GM12878 (cell line): Measurements from ENCODE around the gene CLASP1. TPM values are rescaled to one million over a fixed set of nuclear protein-coding genes. Genes with fewer than 3 reads are reported as not detected.

Experiments
- ATAC-seq: fragments of 200-7000 bp; cut with Tn5 transposase; 3 replicates; pipeline ENCODE4 v1.9.1; 2020; ENCODE audit warnings: mild to moderate bottlenecking, moderate library complexity
- BruUV-seq: library from RNA; stranded (reverse); fragments of 400-500 nt; replicated peaks from 2 replicates; lab custom pipeline; 2021; lab: Mats Ljungman, UMichigan
- CTCF ChIA-PET: fragments of 300-600 bp; sonication (Branson Sonifier 250); formaldehyde crosslinking; extraction: SDS; loops from one replicate; lab custom pipeline; 2021; ENCODE audit warnings: inconsistent platforms; lab: Yijun Ruan, JAX
- POLR2A ChIA-PET: fragments of 350-600 bp; formaldehyde crosslinking; extraction: SDS; loops from one replicate; lab custom pipeline; 2021; ENCODE audit warnings: inconsistent platforms; lab: Charles Lee
- RAD21 ChIA-PET: fragments of 300-600 bp; sonication (Branson Sonifier 250); formaldehyde crosslinking; loops from one replicate; lab custom pipeline; 2023; ENCODE audit warnings: antibody characterized with exemption; ENCODE audit not compliant: unreplicated experiment; lab: Charles Lee
- SMC1A ChIA-PET: fragments of 300-600 bp; sonication (Branson Sonifier 250); formaldehyde crosslinking; loops from one replicate; lab custom pipeline; 2023; ENCODE audit not compliant: unreplicated experiment, uncharacterized antibody; lab: Charles Lee
- DNase-seq: peaks from one replicate; pipeline ENCODE4 v3.0.0-alpha.2; 2011; ENCODE audit warnings: low read depth, low spot score
- FAIRE-seq: peaks from 3 replicates; lab custom pipeline; 2011; peaks lifted over from hg19 to GRCh38; lab: Jason Lieb, UNC
- H2AFZ ChIP-seq: 2 replicates; pipeline ENCODE4 v1.6.0; 2011; ENCODE audit warnings: low read depth, low read length, control low read depth; ENCODE audit not compliant: control insufficient read depth
- H3K27ac ChIP-seq: 2 replicates; pipeline ENCODE4 v1.5.1; 2011; ENCODE audit warnings: control low read depth; ENCODE audit not compliant: control insufficient read depth, insufficient read depth
- H3K27me3 ChIP-seq, 2 experiments: replicated peaks in 1 of 2; 2 replicates each; pipeline versions ENCODE4 v1.6.0 to v1.6.1; 2011; ENCODE audit warnings: low read length in 1 of 2; ENCODE audit not compliant: control insufficient read depth in 2 of 2, insufficient read depth in 2 of 2
- H3K36me3 ChIP-seq, 2 experiments: 2 replicates each; pipeline ENCODE4 v1.5.1; 2011; ENCODE audit warnings: low read length in 1 of 2; ENCODE audit not compliant: control insufficient read depth in 2 of 2, insufficient read depth in 2 of 2
- H3K4me1 ChIP-seq: 2 replicates; pipeline ENCODE4 v1.6.1; 2011; ENCODE audit warnings: mild to moderate bottlenecking, low read length, moderate library complexity, mixed read lengths; ENCODE audit not compliant: control insufficient read depth, insufficient read depth
- H3K4me2 ChIP-seq: 2 replicates; pipeline ENCODE4 v1.6.0; 2011; ENCODE audit warnings: control low read depth; ENCODE audit not compliant: control insufficient read depth, insufficient read depth
- H3K4me3 ChIP-seq: fragments of 200-600 bp; sonication (generic); 2 replicates; pipeline ENCODE4 v1.5.1; 2016
- H3K79me2 ChIP-seq: 2 replicates; pipeline ENCODE4 v1.6.0; 2011; ENCODE audit warnings: low read length; ENCODE audit not compliant: control insufficient read depth, insufficient read depth
- H3K9ac ChIP-seq: 2 replicates; pipeline ENCODE4 v1.8.0; 2011; ENCODE audit warnings: low read length, control low read depth, mixed read lengths; ENCODE audit not compliant: control insufficient read depth, insufficient read depth
- H3K9me3 ChIP-seq: replicated peaks from 3 replicates; pipeline ENCODE4 v1.5.1; 2011; ENCODE audit warnings: mild to moderate bottlenecking, low read length; ENCODE audit not compliant: control insufficient read depth, insufficient read depth
- H4K20me1 ChIP-seq: 2 replicates; pipeline ENCODE4 v1.6.0; 2011; ENCODE audit not compliant: control insufficient read depth, insufficient read depth
- BCL11A ChIP-seq: IDR thresholded peaks from 2 replicates; pipeline ENCODE4 v1.6.1; 2011; ENCODE audit warnings: low read depth, low read length
- EP300 ChIP-seq, 2 experiments: fragments of 150-350 bp in 1 of 2; IDR thresholded peaks; 2 replicates each; pipeline ENCODE4 v1.6.1; 2011 to 2012; ENCODE audit warnings: low read depth in 2 of 2, low read length in 2 of 2, borderline replicate concordance in 1 of 2, improper control_type of control experiment in 1 of 2, inconsistent platforms in 1 of 2; ENCODE audit not compliant: control insufficient read depth in 1 of 2
- EZH2 ChIP-seq: IDR thresholded peaks from 2 replicates; pipeline ENCODE4 v1.6.1; 2012; ENCODE audit warnings: low read depth, mild to moderate bottlenecking, control low read depth, inconsistent platforms, low read length, borderline replicate concordance; ENCODE audit not compliant: control insufficient read depth
- FOXM1 ChIP-seq: IDR thresholded peaks from 2 replicates; pipeline ENCODE4 v1.6.1; 2012; ENCODE audit warnings: low read depth, mild to moderate bottlenecking, inconsistent platforms, low read length, moderate library complexity
- MTA3 ChIP-seq: IDR thresholded peaks from 2 replicates; pipeline ENCODE4 v1.6.1; 2012; ENCODE audit warnings: low read length, inconsistent platforms, borderline replicate concordance
- MYC ChIP-seq: IDR thresholded peaks from 2 replicates; pipeline ENCODE4 v1.6.1; 2011; ENCODE audit warnings: mild to moderate bottlenecking, low read length, moderate library complexity, inconsistent platforms; ENCODE audit not compliant: insufficient read depth, insufficient replicate concordance, insufficient read length, severe bottlenecking
- NFXL1 ChIP-seq: fragments of 450-650 bp; IDR thresholded peaks from 2 replicates; pipeline ENCODE4 v1.6.1; 2017; ENCODE audit warnings: antibody characterized with exemption, mild to moderate bottlenecking, borderline replicate concordance
- NFYB ChIP-seq: IDR thresholded peaks from 2 replicates; pipeline ENCODE4 v1.6.1; 2011; ENCODE audit warnings: low read depth, mild to moderate bottlenecking, low read length, improper control_type of control experiment, moderate library complexity; ENCODE audit not compliant: insufficient read depth
- POLR2A ChIP-seq: IDR thresholded peaks from 2 replicates; pipeline ENCODE4 v1.6.1; 2011; ENCODE audit warnings: low read depth, mild to moderate bottlenecking, low read length
- TCF7 ChIP-seq: IDR thresholded peaks from 2 replicates; pipeline ENCODE4 v1.6.1; 2014; ENCODE audit warnings: antibody characterized with exemption, borderline replicate concordance
- WRNIP1 ChIP-seq: IDR thresholded peaks from 2 replicates; pipeline ENCODE4 v1.6.1; 2011; ENCODE audit warnings: low read depth, low read length, improper control_type of control experiment, borderline replicate concordance
- YBX1 ChIP-seq: fragments of 450-650 bp; IDR thresholded peaks from 2 replicates; pipeline ENCODE4 v1.6.1; 2016; ENCODE audit warnings: antibody characterized with exemption
- ZNF207 ChIP-seq: fragments of 450-650 bp; IDR thresholded peaks from 2 replicates; pipeline ENCODE4 v1.6.1; 2014; ENCODE audit warnings: antibody characterized with exemption, mild to moderate bottlenecking, borderline replicate concordance
- WGBS: methylation state at CpG from one replicate; pipeline ENCODE4 v1.1.6; 2016; ENCODE audit warnings: low lambda C conversion rate; ENCODE audit not compliant: insufficient replicate concordance, insufficient coverage; ENCODE audit errors: missing lambda C conversion rate; 5-methylcytosine and 5-hydroxymethylcytosine counted together
- in situ Hi-C: fragments of 300-500 bp; cut with MboI; formaldehyde crosslinking; loops from 9 replicates; pipeline ENCODE4 v1.14.3; 2018; ENCODE audit warnings: mixed read lengths
- intact Hi-C: fragments of 100-400 bp; cut with micrococcal nuclease; formaldehyde crosslinking; loops from one replicate; pipeline ENCODE4 v1.14.2; 2022; ENCODE audit not compliant: unreplicated experiment
- polyA plus RNA-seq, 11 experiments: library from polyadenylated mRNA; depleted of rRNA in 4 of 11; unstranded in 6 of 11; stranded (reverse) in 5 of 11; fragments of >200 nt; fragmentation: Nextera tagmentation in 4 of 11; fragmentation: Illumina TruSeq in 1 of 11; extraction: Ambion mirVana in 4 of 11; extraction: Trizol in 1 of 11; gene quantifications; 1 replicate in 1 of 11; 2 replicates in 10 of 11; pipeline versions ENCODE4 v1.2.1 to v1.2.3, GENCODE V29; 2011 to 2016; ENCODE audit warnings: inconsistent platforms in 2 of 11, missing spikeins in 2 of 11, low read depth in 1 of 11
- total RNA-seq, 4 experiments: library from RNA; depleted of rRNA in 3 of 4; stranded (reverse); fragments of >200 nt in 3 of 4; fragmentation: Illumina TruSeq in 1 of 4; extraction: Trizol in 1 of 4; gene quantifications; 2 replicates each; pipeline versions ENCODE4 v1.2.1 to v1.2.3, GENCODE V29; 2013 to 2021
- TF ChIP-seq, protein P1 (sequence below): fragments of 450-650 bp; IDR thresholded peaks from 2 replicates; pipeline ENCODE4 v1.6.1; 2018; ENCODE audit warnings: borderline replicate concordance, mild to moderate bottlenecking; ENCODE audit not compliant: partially characterized antibody

The CLASP1 gene
- total and polyA plus RNA-seq, 10 of the 15 experiments (the other 5 are each of a cell fraction or from before 2014, with no cell fraction given) = 1.4 to 62.4 (median 32.9) TPM

DNA sequence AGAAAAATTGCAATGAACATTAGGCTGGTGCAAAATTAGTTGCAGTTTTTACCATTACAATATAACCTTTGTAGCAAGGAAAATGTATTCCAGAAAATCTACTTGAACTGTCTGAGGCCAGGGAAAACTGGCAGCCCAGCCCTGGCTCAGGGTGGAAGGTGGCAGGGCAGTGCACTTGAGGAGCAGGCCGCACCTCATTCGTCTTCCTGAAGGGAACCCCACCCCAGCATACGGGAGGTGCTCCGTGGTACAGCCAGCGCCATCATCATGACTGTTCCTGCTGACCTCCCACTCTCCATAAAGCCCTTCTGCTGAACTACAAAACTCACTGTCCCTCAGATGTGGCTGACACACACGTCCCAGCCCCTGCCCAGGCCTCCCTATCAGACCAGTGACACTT, 298.4 kb downstream of the CLASP1 start:
- no peak for TF ChIP-seq EZH2
- no peak for TF ChIP-seq BCL11A
- TF ChIP-seq EP300 (IDR thresholded peaks at IDR 0.05; ENCODE audit: borderline replicate concordance in 1 of 2, control insufficient read depth in 1 of 2, low read depth in 2 of 2, low read length in 2 of 2) = no peak
- TF ChIP-seq, all 136 proteins: peak for 0
- H3K4me1 ChIP-seq = no peaks in the 10 kb centered on the region
- FAIRE-seq (no peak), ATAC-seq (no peak), DNase-seq (no peak)
- H3K4me3 ChIP-seq = no peak overlapping the region
- H2AFZ ChIP-seq = no peak overlapping the region
- H3K9me3 ChIP-seq = no peaks in the 10 kb centered on the region
- H3K27me3 ChIP-seq = no peaks in the 10 kb centered on the region
- ChIA-PET POLR2A (no interaction called here), SMC1A (no interaction called here), RAD21 (no interaction called here), CTCF (no interaction called here)
- WGBS = 93% methylated on average over 6 of the region's 6 CpGs
- H3K9ac ChIP-seq = no peak overlapping the region
- in situ Hi-C loops (no loop called here), intact Hi-C loops (no loop called here)
- H3K79me2 ChIP-seq = no peaks in the 10 kb centered on the region
- H4K20me1 ChIP-seq = no peaks in the 10 kb centered on the region
- no TSS peak for BruUV-seq
- H3K4me2 ChIP-seq = no peak overlapping the region
- no peak overlapping the region for H3K27ac ChIP-seq
- peaks cover 21 to 26% of the 10 kb centered on the region in 2 experiments for H3K36me3 ChIP-seq

DNA sequence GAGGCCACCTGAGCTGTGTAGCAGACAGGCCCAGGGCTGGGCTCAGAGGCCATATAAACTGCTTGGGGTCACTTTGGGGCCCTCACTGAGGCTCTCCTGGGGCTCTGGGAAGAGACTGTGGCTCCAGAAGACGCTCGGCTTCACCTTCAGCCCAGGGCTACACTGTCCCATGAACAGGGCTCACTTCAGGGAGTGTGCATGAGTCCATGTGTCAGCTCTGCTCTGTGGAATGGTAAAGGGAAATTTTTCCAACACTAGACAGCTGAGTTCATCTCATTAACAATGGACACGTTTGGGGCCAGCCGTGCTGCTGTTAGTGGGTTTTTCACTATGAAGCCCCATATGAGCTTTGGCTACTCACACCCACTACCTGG, 298.9 kb downstream of the CLASP1 start:
- no peak overlapping the region for H3K27ac ChIP-seq
- no peaks in the 10 kb centered on the region for H3K27me3 ChIP-seq
- intact Hi-C loops (no loop called here), in situ Hi-C loops (no loop called here)
- no peak for DNase-seq
- no TSS peak for BruUV-seq
- no peaks in the 10 kb centered on the region for H4K20me1 ChIP-seq
- H3K4me2 ChIP-seq = no peak overlapping the region
- no peaks in the 10 kb centered on the region for H3K4me1 ChIP-seq
- no peak overlapping the region for H3K9ac ChIP-seq
- ATAC-seq = no peak
- no peak overlapping the region for H3K4me3 ChIP-seq
- RAD21 ChIA-PET = no interaction called here
- WGBS = 96% methylated on average over 4 of the region's 4 CpGs
- H3K36me3 ChIP-seq = peaks cover 26 to 31% of the 10 kb centered on the region in 2 experiments
- FAIRE-seq = no peak
- POLR2A ChIA-PET = no interaction called here
- H2AFZ ChIP-seq = no peak overlapping the region
- CTCF ChIA-PET = no interaction called here
- no peaks in the 10 kb centered on the region for H3K79me2 ChIP-seq
- SMC1A ChIA-PET = no interaction called here
- H3K9me3 ChIP-seq = no peaks in the 10 kb centered on the region
- TF ChIP-seq POLR2A = no peak
- TF ChIP-seq WRNIP1 = no peak
- TF ChIP-seq, protein P1, sequence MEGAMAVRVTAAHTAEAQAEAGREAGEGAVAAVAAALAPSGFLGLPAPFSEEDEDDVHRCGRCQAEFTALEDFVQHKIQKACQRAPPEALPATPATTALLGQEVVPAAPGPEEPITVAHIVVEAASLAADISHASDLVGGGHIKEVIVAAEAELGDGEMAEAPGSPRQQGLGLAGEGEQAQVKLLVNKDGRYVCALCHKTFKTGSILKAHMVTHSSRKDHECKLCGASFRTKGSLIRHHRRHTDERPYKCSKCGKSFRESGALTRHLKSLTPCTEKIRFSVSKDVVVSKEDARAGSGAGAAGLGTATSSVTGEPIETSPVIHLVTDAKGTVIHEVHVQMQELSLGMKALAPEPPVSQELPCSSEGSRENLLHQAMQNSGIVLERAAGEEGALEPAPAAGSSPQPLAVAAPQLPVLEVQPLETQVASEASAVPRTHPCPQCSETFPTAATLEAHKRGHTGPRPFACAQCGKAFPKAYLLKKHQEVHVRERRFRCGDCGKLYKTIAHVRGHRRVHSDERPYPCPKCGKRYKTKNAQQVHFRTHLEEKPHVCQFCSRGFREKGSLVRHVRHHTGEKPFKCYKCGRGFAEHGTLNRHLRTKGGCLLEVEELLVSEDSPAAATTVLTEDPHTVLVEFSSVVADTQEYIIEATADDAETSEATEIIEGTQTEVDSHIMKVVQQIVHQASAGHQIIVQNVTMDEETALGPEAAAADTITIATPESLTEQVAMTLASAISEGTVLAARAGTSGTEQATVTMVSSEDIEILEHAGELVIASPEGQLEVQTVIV = no peak
- TF ChIP-seq MYC = no peak
- no peak for TF ChIP-seq MTA3
- TF ChIP-seq NFXL1 = no peak
- TF ChIP-seq NFYB = no peak
- no peak for TF ChIP-seq YBX1
- no peak for TF ChIP-seq FOXM1
- TF ChIP-seq ZNF207 = no peak
- no peak for TF ChIP-seq TCF7
